ENCODE data around the gene CPLANE1. TPM values are rescaled to one million over a fixed set of nuclear protein-coding genes. Genes with fewer than 3 reads are reported as not detected.
"Not testable (repeated sequence)": the region's sequence is repeated elsewhere in the genome, so short reads cannot be mapped to it uniquely, and the experiment has no call there.

The CPLANE1 gene
- total RNA-seq (2021; ENCODE audit: unreplicated experiment) (3.5 TPM), Bru-seq, nascent RNA (percentile 62 among the genes with signal in this experiment), BruChase-seq, experiment 1, labeled RNA remaining after a 6-hour chase (percentile 59 among the genes with signal in this experiment), BruChase-seq, experiment 2, labeled RNA remaining after a 2-hour chase (percentile 65 among the genes with signal in this experiment)
- 1.0 and 1.3 TPM in 2 replicates for polyA plus RNA-seq (2012)
- long read RNA-seq, partial matches to known transcripts, result 0 of 4 reads
- long read RNA-seq, other reads (novel, unspliced or antisense), result 4 of 4 reads

GRCh38 chr5:37248970-37249814, at the start of gene CPLANE1:
CPLANE1 (minus strand) TSS chr5:37249376; CDS start chr5:37247698, 1,678 bp downstream.
- Histone ChIP-seq H3K9ac (ENCODE audit: low read length) (peak within 1 kb of the TSS; percentile 78), H3K27me3 (ENCODE audit: insufficient read depth, low read length) (no peaks in the 10 kb centered on the region), H3K79me2 (ENCODE audit: insufficient read depth, low read length) (no peaks in the 10 kb centered on the region), H3K4me2 (ENCODE audit: low read length) (peak within 1 kb of the TSS; percentile 76), H3K4me3 (replicated peaks in 1 of 2; ENCODE audit: low read depth in 1 of 2, low read length in 2 of 2) (peak within 1 kb of the TSS; percentile 73 to 76), H4K20me1 (ENCODE audit: insufficient read depth) (no peaks in the 10 kb centered on the region), H3K9me3 (ENCODE audit: control insufficient read depth in 1 of 2, insufficient read depth in 1 of 2, low read depth in 1 of 2, low read length in 2 of 2) (no peaks in the 10 kb centered on the region), H3K4me1 (ENCODE audit: control insufficient read depth in 1 of 2, insufficient read depth in 2 of 2, low read length in 2 of 2) (peaks cover 4 to 13% of the 10 kb centered on the region in 2 experiments; a peak in 2 of 4 replicates), H2AFZ (ENCODE audit: low read depth, low read length, poor library complexity, severe bottlenecking) (peak within 1 kb of the TSS; percentile 44), H3K27ac (ENCODE audit: low read depth, low read length) (peak within 1 kb of the TSS; percentile 86), H3K36me3 (ENCODE audit: control insufficient read depth in 1 of 2, insufficient read depth in 2 of 2, low read length in 2 of 2) (no peaks in the 10 kb centered on the region), H3K9me2 (ENCODE audit: insufficient read depth) (no peaks in the 10 kb centered on the region)
- POLR2A ChIA-PET, result interaction anchor here (1.2 kb wide), 1 partner anchor 177 kb away, joined by 3 read pairs; no protein-coding TSS in a partner anchor
- DNase-seq (ENCODE audit: low read depth, low spot score), result no peak
- no TSS peak for BruUV-seq (replicated peaks)
- CTCF ChIA-PET, result no interaction called here
- RAD21 ChIA-PET (ENCODE audit: low non-redundant PET in 1 of 2, low total read pairs in 2 of 2, uncharacterized antibody in 2 of 2, unreplicated experiment in 2 of 2), result no interaction called here
- TF ChIP-seq POLR2A (IDR thresholded peaks at IDR 0.05; ENCODE audit: borderline replicate concordance, extremely low read depth, insufficient read depth, insufficient read length) (peak; percentile 53), POLR2AphosphoS5 (IDR thresholded peaks at IDR 0.05; ENCODE audit: low read depth, low read length) (peak; percentile 89), SIN3A (IDR thresholded peaks at IDR 0.05; ENCODE audit: low read depth) (peak; percentile 16; the same call in 1 of the 2 replicates), JUND (IDR thresholded peaks at IDR 0.05) (no peak), CEBPB (IDR thresholded peaks at IDR 0.05; ENCODE audit: low read depth) (no peak), MAX (IDR thresholded peaks at IDR 0.05) (peak; percentile 8; the same call in 1 of the 2 replicates), CBX3 (IDR thresholded peaks at IDR 0.05; ENCODE audit: low read depth) (no peak), EZH2 (IDR thresholded peaks at IDR 0.05) (no peak), ZNF274 (IDR thresholded peaks at IDR 0.05; ENCODE audit: low read depth, low read length) (no peak), CTCF (IDR thresholded peaks at IDR 0.05 in 2 of 3, conservative IDR thresholded peaks at IDR 0.05 in 1 of 3; ENCODE audit: borderline replicate concordance in 1 of 3, insufficient read depth in 1 of 3, low read depth in 2 of 3, low read length in 2 of 3) (0 out of 6 replicates have a peak, but pooled peaks of 1 of the 3 experiments have one; percentile 10), EGR1 (IDR thresholded peaks at IDR 0.05; ENCODE audit: low read depth) (peak; percentile 50; the same call in 1 of the 2 replicates), EZH2phosphoT487 (IDR thresholded peaks at IDR 0.05; ENCODE audit: borderline replicate concordance) (no peak), ELF1 (IDR thresholded peaks at IDR 0.05; ENCODE audit: borderline replicate concordance, low read depth) (no peak), ZFX (IDR thresholded peaks at IDR 0.05) (peak; percentile 97), TCF7L2 (IDR thresholded peaks at IDR 0.05; ENCODE audit: borderline replicate concordance, extremely low read depth, insufficient read depth, insufficient read length) (peak; percentile 7)
- ATAC-seq, result peak; percentile 89
- intact Hi-C loops (cut with micrococcal nuclease), result no loop called here

- H3K9me2 ChIP-seq (ENCODE audit: insufficient read depth); ATAC-seq; H3K27ac ChIP-seq (ENCODE audit: low read depth, low read length); H3K4me1 ChIP-seq (ENCODE audit: control insufficient read depth in 1 of 2, insufficient read depth in 2 of 2, low read length in 2 of 2); CTCF ChIA-PET; H3K4me2 ChIP-seq (ENCODE audit: low read length); POLR2A ChIA-PET; DNase-seq (ENCODE audit: low read depth, low spot score); H3K9me3 ChIP-seq (ENCODE audit: control insufficient read depth in 1 of 2, insufficient read depth in 1 of 2, low read depth in 1 of 2, low read length in 2 of 2); RAD21 ChIA-PET (ENCODE audit: low non-redundant PET in 1 of 2, low total read pairs in 2 of 2, uncharacterized antibody in 2 of 2, unreplicated experiment in 2 of 2); H3K79me2 ChIP-seq (ENCODE audit: insufficient read depth, low read length); H3K27me3 ChIP-seq (ENCODE audit: insufficient read depth, low read length); BruUV-seq (replicated peaks); intact Hi-C loops (cut with micrococcal nuclease); H4K20me1 ChIP-seq (ENCODE audit: insufficient read depth); H3K9ac ChIP-seq (ENCODE audit: low read length); H2AFZ ChIP-seq (ENCODE audit: low read depth, low read length, poor library complexity, severe bottlenecking); H3K4me3 ChIP-seq (replicated peaks in 1 of 2; ENCODE audit: low read depth in 1 of 2, low read length in 2 of 2): not testable (repeated sequence)
- peaks cover 36 to 59% of the 10 kb centered on the region in 2 experiments for H3K36me3 ChIP-seq (ENCODE audit: control insufficient read depth in 1 of 2, insufficient read depth in 2 of 2, low read length in 2 of 2)
Observed at GRCh38 chr5:37296313-37296712, 47.1 kb upstream of the CPLANE1 start.

Data from HCT116 (cell line).